Measurements from ENCODE around the gene POLR2L. TPM values are rescaled to one million over a fixed set of nuclear protein-coding genes. Genes with fewer than 3 reads are reported as not detected.

POLR2L gene
- total RNA-seq, 1 donor from 2014 or later = 78.7 TPM

- no peak for TF ChIP-seq CTCF (IDR thresholded peaks at IDR 0.05; ENCODE audit: unreplicated experiment)
- Mint-ChIP-seq H3K4me1 (no peaks in the 10 kb centered on the region), H3K27me3 (ENCODE audit: low read depth) (no peaks in the 10 kb centered on the region), H3K27ac (no peak overlapping the region), H3K9me3 (no peaks in the 10 kb centered on the region), H3K4me3 (no peak overlapping the region), H3K36me3 (peaks cover 20% of the 10 kb centered on the region)
- DNase-seq (ENCODE audit: low spot score in 2 of 2, unreplicated experiment in 2 of 2) = no peak
Measured at GRCh38 chr11:871472-871871, 29.1 kb upstream of the POLR2L start.

GRCh38 chr11:870418-870817 lies 28.1 kb upstream of the POLR2L start:
- H3K4me1 Mint-ChIP-seq = no peaks in the 10 kb centered on the region
- DNase-seq (ENCODE audit: low spot score in 2 of 2, unreplicated experiment in 2 of 2) = no peak
- H3K4me3 Mint-ChIP-seq = no peak overlapping the region
- no peak for TF ChIP-seq CTCF (IDR thresholded peaks at IDR 0.05; ENCODE audit: unreplicated experiment)
- H3K27me3 Mint-ChIP-seq (ENCODE audit: low read depth) = no peaks in the 10 kb centered on the region
- no peak overlapping the region for H3K27ac Mint-ChIP-seq
- peaks cover 15% of the 10 kb centered on the region for H3K36me3 Mint-ChIP-seq
- no peaks in the 10 kb centered on the region for H3K9me3 Mint-ChIP-seq

GRCh38 chr11:870127-870413 lies 27.7 kb upstream of the POLR2L start:
- Mint-ChIP-seq H3K36me3 (peaks cover 11% of the 10 kb centered on the region), H3K9me3 (no peaks in the 10 kb centered on the region), H3K4me1 (no peaks in the 10 kb centered on the region), H3K27me3 (ENCODE audit: low read depth) (no peaks in the 10 kb centered on the region), H3K27ac (no peak overlapping the region), H3K4me3 (no peak overlapping the region)
- peak; percentile 17 for TF ChIP-seq CTCF (IDR thresholded peaks at IDR 0.05; ENCODE audit: unreplicated experiment)
- no peak for DNase-seq (ENCODE audit: low spot score in 2 of 2, unreplicated experiment in 2 of 2)

GRCh38 chr11:869399-870126 lies 27.2 kb upstream of the POLR2L start:
- H3K27ac Mint-ChIP-seq = no peak overlapping the region
- no peaks in the 10 kb centered on the region for H3K4me1 Mint-ChIP-seq
- H3K9me3 Mint-ChIP-seq = no peaks in the 10 kb centered on the region
- peaks cover 10% of the 10 kb centered on the region for H3K36me3 Mint-ChIP-seq
- no peaks in the 10 kb centered on the region for H3K27me3 Mint-ChIP-seq (ENCODE audit: low read depth)
- no peak overlapping the region for H3K4me3 Mint-ChIP-seq
- DNase-seq (ENCODE audit: low spot score in 2 of 2, unreplicated experiment in 2 of 2) = no peak
- no peak for TF ChIP-seq CTCF (IDR thresholded peaks at IDR 0.05; ENCODE audit: unreplicated experiment)

- H3K36me3 Mint-ChIP-seq = peaks cover 8% of the 10 kb centered on the region
- TF ChIP-seq CTCF (IDR thresholded peaks at IDR 0.05; ENCODE audit: unreplicated experiment) = no peak
- H3K27ac Mint-ChIP-seq = no peak overlapping the region
- H3K4me3 Mint-ChIP-seq = no peak overlapping the region
- H3K27me3 Mint-ChIP-seq (ENCODE audit: low read depth) = no peaks in the 10 kb centered on the region
- no peaks in the 10 kb centered on the region for H3K9me3 Mint-ChIP-seq
- H3K4me1 Mint-ChIP-seq = no peaks in the 10 kb centered on the region
- no peak for DNase-seq (ENCODE audit: low spot score in 2 of 2, unreplicated experiment in 2 of 2)
Measured at GRCh38 chr11:868802-869201, 26.5 kb upstream of the POLR2L start.

- no peak overlapping the region for H3K4me3 Mint-ChIP-seq
- peaks cover 4% of the 10 kb centered on the region for H3K36me3 Mint-ChIP-seq
- no peak for TF ChIP-seq CTCF (IDR thresholded peaks at IDR 0.05; ENCODE audit: unreplicated experiment)
- H3K27ac Mint-ChIP-seq = no peak overlapping the region
- H3K27me3 Mint-ChIP-seq (ENCODE audit: low read depth) = no peaks in the 10 kb centered on the region
- DNase-seq (ENCODE audit: low spot score in 2 of 2, unreplicated experiment in 2 of 2) = no peak
- no peaks in the 10 kb centered on the region for H3K9me3 Mint-ChIP-seq
- peaks cover 1% of the 10 kb centered on the region for H3K4me1 Mint-ChIP-seq
Measured at GRCh38 chr11:868394-868793, 26.1 kb upstream of the POLR2L start.

Measured in mesothelial cell of epicardium (in vitro differentiated cells).